ACHN (cell line): ENCODE results near the gene NFASC.

ENCODE experiments used
- DNase-seq: peaks from one replicate; pipeline ENCODE4 v3.0.0-alpha.2; 2015
- in situ Hi-C: cut with HindIII; loops from 2 replicates; pipeline ENCODE4 v1.10.0; 2017; ENCODE audit warnings: low sequenced_read_pairs, low pct_ligation_motif_present, low pct_unique_long_range_greater_than_20kb

NFASC gene

GRCh38 chr1:204870160-204870912, at the start of gene NFASC:
NFASC (plus strand) TSS chr1:204870862; CDS start chr1:204944316, 73,454 bp downstream.
- DNase-seq, result no peak
- in situ Hi-C loops, result no loop called here

GRCh38 chr1:204821476-204821875, 49.2 kb upstream of the NFASC start:
- no peak for DNase-seq
- in situ Hi-C loops, result no loop called here

GRCh38 chr1:204821924-204822323, 48.7 kb upstream of the NFASC start:
- in situ Hi-C loops, result no loop called here
- DNase-seq, result no peak

GRCh38 chr1:204826970-204827369, 43.7 kb upstream of the NFASC start:
- in situ Hi-C loops, result no loop called here
- DNase-seq, result peak; percentile 41

GRCh38 chr1:204828352-204828850, 42.3 kb upstream of the NFASC start:
- in situ Hi-C loops, result no loop called here

GRCh38 chr1:204829133-204829825, 41.4 kb upstream of the NFASC start:
- DNase-seq, result no peak
- in situ Hi-C loops, result no loop called here

More at GRCh38 chr1:204828352-204828850, 42.3 kb upstream of the NFASC start:
- peak; percentile 51 for DNase-seq

GRCh38 chr1:204830747-204831146, 39.9 kb upstream of the NFASC start:
- in situ Hi-C loops, result no loop called here
- DNase-seq, result no peak

GRCh38 chr1:204831186-204831585, 39.5 kb upstream of the NFASC start:
- DNase-seq, result no peak
- in situ Hi-C loops, result no loop called here

- in situ Hi-C loops, result no loop called here
- DNase-seq, result no peak
Measured at GRCh38 chr1:204834336-204834735, 36.3 kb upstream of the NFASC start.

- in situ Hi-C loops, result no loop called here
- no peak for DNase-seq
Measured at GRCh38 chr1:204834752-204835151, 35.9 kb upstream of the NFASC start.

- in situ Hi-C loops, result no loop called here
- DNase-seq, result no peak
Measured at GRCh38 chr1:204835737-204836136, 34.9 kb upstream of the NFASC start.

GRCh38 chr1:204836856-204837255, 33.8 kb upstream of the NFASC start:
- no peak for DNase-seq
- in situ Hi-C loops, result no loop called here

- in situ Hi-C loops, result no loop called here
- peak; percentile 77 for DNase-seq
Measured at GRCh38 chr1:204837440-204838084, 33.1 kb upstream of the NFASC start.

GRCh38 chr1:204841316-204841715, 29.3 kb upstream of the NFASC start:
- in situ Hi-C loops, result no loop called here
- no peak for DNase-seq

GRCh38 chr1:204841798-204842197, 28.9 kb upstream of the NFASC start:
- in situ Hi-C loops, result no loop called here
- DNase-seq, result no peak

- no peak for DNase-seq
- in situ Hi-C loops, result no loop called here
Measured at GRCh38 chr1:204842369-204842768, 28.3 kb upstream of the NFASC start.

GRCh38 chr1:204842892-204843291, 27.8 kb upstream of the NFASC start:
- no peak for DNase-seq
- in situ Hi-C loops, result no loop called here

- DNase-seq, result no peak
Measured at GRCh38 chr1:204846546-204846945, 24.1 kb upstream of the NFASC start.

GRCh38 chr1:204848579-204848978, 22.1 kb upstream of the NFASC start:
- in situ Hi-C loops, result no loop called here
- DNase-seq, result no peak

More at GRCh38 chr1:204846546-204846945, 24.1 kb upstream of the NFASC start:
- in situ Hi-C loops, result no loop called here
